ENCODE measurements around the gene NINJ1. TPM values are rescaled to one million over a fixed set of nuclear protein-coding genes. Genes with fewer than 3 reads are reported as not detected.

Gene NINJ1
- polyA plus RNA-seq, 1 of the 3 experiments (the other 2 are of a cell fraction), result 31.7 TPM

DNA sequence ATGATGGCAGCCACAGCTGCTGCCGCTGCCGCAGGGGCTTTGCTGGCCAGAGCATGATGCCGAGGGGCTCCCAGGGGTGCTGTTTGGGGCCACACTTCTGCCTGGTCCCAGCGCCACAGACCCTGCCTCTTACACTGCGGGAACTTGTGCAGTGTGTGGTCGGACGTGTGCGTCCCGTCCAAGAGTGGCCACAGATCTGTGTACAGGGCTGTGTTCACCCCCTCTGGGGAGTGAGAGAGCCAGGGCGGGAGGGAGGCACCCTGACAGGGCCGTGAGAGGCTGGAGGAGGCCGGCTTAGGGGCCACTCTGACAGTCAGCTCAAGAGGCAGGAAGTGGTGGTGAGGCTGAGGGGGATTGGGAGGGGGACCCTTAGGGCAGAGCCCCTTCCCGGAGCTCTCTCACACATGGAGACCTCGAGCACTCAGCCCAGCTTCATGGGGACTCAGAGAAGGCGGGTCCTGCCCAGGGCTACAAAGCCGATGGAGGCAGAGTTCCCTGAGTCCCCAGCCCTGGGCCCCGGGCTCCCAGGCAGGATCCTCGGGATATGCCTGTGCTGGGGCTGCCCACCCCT is 51.1 kb downstream of the NINJ1 start:
- TF ChIP-seq TEAD4 (IDR thresholded peaks at IDR 0.05; ENCODE audit: borderline replicate concordance, insufficient read depth), result no peak
- TF ChIP-seq YY1 (IDR thresholded peaks at IDR 0.05; ENCODE audit: low read depth), result no peak
- no peak for TF ChIP-seq RXRA (IDR thresholded peaks at IDR 0.05; ENCODE audit: borderline replicate concordance, low read depth)
- TF ChIP-seq EP300 (IDR thresholded peaks at IDR 0.05; ENCODE audit: borderline replicate concordance in 1 of 2, low read depth in 1 of 2, low read length in 1 of 2), result no peak
- TF ChIP-seq GABPA (IDR thresholded peaks at IDR 0.05; ENCODE audit: low read depth), result no peak
- no peak for TF ChIP-seq NRF1 (IDR thresholded peaks at IDR 0.05; ENCODE audit: low read depth, low read length)
- TF ChIP-seq EZH2phosphoT487 (IDR thresholded peaks at IDR 0.05; ENCODE audit: borderline replicate concordance, low read depth), result no peak
- TF ChIP-seq, protein P1, sequence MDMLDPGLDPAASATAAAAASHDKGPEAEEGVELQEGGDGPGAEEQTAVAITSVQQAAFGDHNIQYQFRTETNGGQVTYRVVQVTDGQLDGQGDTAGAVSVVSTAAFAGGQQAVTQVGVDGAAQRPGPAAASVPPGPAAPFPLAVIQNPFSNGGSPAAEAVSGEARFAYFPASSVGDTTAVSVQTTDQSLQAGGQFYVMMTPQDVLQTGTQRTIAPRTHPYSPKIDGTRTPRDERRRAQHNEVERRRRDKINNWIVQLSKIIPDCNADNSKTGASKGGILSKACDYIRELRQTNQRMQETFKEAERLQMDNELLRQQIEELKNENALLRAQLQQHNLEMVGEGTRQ (IDR thresholded peaks at IDR 0.05; ENCODE audit: borderline replicate concordance, low read depth, low read length), result no peak
- H3K9me2 ChIP-seq, result no peaks in the 10 kb centered on the region
- no peak overlapping the region for H3K4me3 ChIP-seq (ENCODE audit: low read depth in 2 of 2, low read length in 1 of 2)
- H3K9ac ChIP-seq, result no peak overlapping the region
- no peaks in the 10 kb centered on the region for H3F3A ChIP-seq (replicated peaks; ENCODE audit: insufficient read depth)
- 68% methylated on average over 4 of the region's 18 CpGs for WGBS (ENCODE audit: low lambda C conversion rate)
- no peaks in the 10 kb centered on the region for H4K20me1 ChIP-seq (ENCODE audit: insufficient read depth)
- ChIA-PET POLR2A (interaction anchor here (3.1 kb wide), 1 partner anchor 12 kb away, joined by 6 read pairs; no protein-coding TSS in a partner anchor), CTCF (no interaction called here)
- no peaks in the 10 kb centered on the region for H3K9me3 ChIP-seq
- H3K79me2 ChIP-seq (ENCODE audit: insufficient read depth), result no peaks in the 10 kb centered on the region
- H3K27me3 ChIP-seq (ENCODE audit: insufficient read depth), result no peaks in the 10 kb centered on the region
- H3K36me3 ChIP-seq (replicated peaks in 1 of 2; ENCODE audit: control insufficient read depth in 1 of 2, insufficient read depth in 2 of 2, low read length in 1 of 2), result no peaks in the 10 kb centered on the region
- H3K4me2 ChIP-seq, result no peak overlapping the region
- H2AFZ ChIP-seq (ENCODE audit: low read depth), result no peak overlapping the region
- DNase-seq, result peak; percentile 16
- H3K4me1 ChIP-seq (ENCODE audit: control insufficient read depth in 1 of 2, insufficient read depth in 2 of 2, low read depth in 1 of 2, low read length in 1 of 2), result peaks cover 0 to 7% of the 10 kb centered on the region in 2 experiments; a peak in 1 of 4 replicates
- H3K27ac ChIP-seq (ENCODE audit: low read depth in 2 of 2, low read length in 1 of 2), result no peak overlapping the region

DNA sequence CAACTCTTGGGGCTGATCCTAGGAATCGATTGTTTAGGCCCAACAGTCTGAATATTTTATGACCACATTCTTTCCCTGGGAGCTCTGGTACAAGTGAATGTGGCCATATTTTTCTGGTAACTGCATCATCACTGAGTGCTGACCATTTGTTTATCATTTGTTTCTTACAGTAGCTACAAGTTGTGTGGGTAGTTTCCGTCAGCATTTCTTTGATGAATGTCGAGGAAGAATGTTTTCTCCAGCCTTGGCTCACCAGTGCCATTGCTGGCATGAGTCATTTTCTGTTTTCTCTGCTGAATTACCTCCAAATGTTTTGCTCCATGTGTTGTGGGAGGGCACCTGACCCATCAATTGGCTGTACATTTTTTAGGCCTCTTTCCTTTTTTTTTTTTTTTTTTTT is 52.1 kb downstream of the NINJ1 start:
- WGBS (ENCODE audit: low lambda C conversion rate), result 60% methylated on average over 3 of the region's 3 CpGs
- H3K27ac ChIP-seq (ENCODE audit: low read depth in 2 of 2, low read length in 1 of 2), result no peak overlapping the region
- H3K79me2 ChIP-seq (ENCODE audit: insufficient read depth), result no peaks in the 10 kb centered on the region
- H4K20me1 ChIP-seq (ENCODE audit: insufficient read depth), result no peaks in the 10 kb centered on the region
- no peaks in the 10 kb centered on the region for H3F3A ChIP-seq (replicated peaks; ENCODE audit: insufficient read depth)
- H3K9me2 ChIP-seq, result no peaks in the 10 kb centered on the region
- no peaks in the 10 kb centered on the region for H3K27me3 ChIP-seq (ENCODE audit: insufficient read depth)
- no peak overlapping the region for H3K4me2 ChIP-seq
- H3K4me1 ChIP-seq (ENCODE audit: control insufficient read depth in 1 of 2, insufficient read depth in 2 of 2, low read depth in 1 of 2, low read length in 1 of 2), result peaks cover 0 to 7% of the 10 kb centered on the region in 2 experiments; a peak in 1 of 4 replicates
- ChIA-PET POLR2A (interaction anchor here (3.1 kb wide), 1 partner anchor 13 kb away, joined by 6 read pairs; no protein-coding TSS in a partner anchor), CTCF (interaction anchor here (0.9 to 1.4 kb wide), 2 partner anchors 9 to 78 kb away, joined by 3 to 4 read pairs; no protein-coding TSS in a partner anchor)
- no peak overlapping the region for H3K9ac ChIP-seq
- no peak for TF ChIP-seq RFX5 (IDR thresholded peaks at IDR 0.05; ENCODE audit: low read length)
- TF ChIP-seq, protein P2, sequence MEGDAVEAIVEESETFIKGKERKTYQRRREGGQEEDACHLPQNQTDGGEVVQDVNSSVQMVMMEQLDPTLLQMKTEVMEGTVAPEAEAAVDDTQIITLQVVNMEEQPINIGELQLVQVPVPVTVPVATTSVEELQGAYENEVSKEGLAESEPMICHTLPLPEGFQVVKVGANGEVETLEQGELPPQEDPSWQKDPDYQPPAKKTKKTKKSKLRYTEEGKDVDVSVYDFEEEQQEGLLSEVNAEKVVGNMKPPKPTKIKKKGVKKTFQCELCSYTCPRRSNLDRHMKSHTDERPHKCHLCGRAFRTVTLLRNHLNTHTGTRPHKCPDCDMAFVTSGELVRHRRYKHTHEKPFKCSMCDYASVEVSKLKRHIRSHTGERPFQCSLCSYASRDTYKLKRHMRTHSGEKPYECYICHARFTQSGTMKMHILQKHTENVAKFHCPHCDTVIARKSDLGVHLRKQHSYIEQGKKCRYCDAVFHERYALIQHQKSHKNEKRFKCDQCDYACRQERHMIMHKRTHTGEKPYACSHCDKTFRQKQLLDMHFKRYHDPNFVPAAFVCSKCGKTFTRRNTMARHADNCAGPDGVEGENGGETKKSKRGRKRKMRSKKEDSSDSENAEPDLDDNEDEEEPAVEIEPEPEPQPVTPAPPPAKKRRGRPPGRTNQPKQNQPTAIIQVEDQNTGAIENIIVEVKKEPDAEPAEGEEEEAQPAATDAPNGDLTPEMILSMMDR (IDR thresholded peaks at IDR 0.05), result no peak
- no peak for TF ChIP-seq SIN3A (IDR thresholded peaks at IDR 0.05; ENCODE audit: borderline replicate concordance, low read depth, low read length)
- TF ChIP-seq, protein P1 (IDR thresholded peaks at IDR 0.05; ENCODE audit: borderline replicate concordance, low read depth, low read length), result no peak
- TF ChIP-seq, protein P3, sequence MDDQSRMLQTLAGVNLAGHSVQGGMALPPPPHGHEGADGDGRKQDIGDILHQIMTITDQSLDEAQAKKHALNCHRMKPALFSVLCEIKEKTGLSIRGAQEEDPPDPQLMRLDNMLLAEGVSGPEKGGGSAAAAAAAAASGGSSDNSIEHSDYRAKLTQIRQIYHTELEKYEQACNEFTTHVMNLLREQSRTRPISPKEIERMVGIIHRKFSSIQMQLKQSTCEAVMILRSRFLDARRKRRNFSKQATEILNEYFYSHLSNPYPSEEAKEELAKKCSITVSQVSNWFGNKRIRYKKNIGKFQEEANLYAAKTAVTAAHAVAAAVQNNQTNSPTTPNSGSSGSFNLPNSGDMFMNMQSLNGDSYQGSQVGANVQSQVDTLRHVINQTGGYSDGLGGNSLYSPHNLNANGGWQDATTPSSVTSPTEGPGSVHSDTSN (IDR thresholded peaks at IDR 0.05), result no peak
- H2AFZ ChIP-seq (ENCODE audit: low read depth), result no peak overlapping the region
- DNase-seq, result no peak
- H3K4me3 ChIP-seq (ENCODE audit: low read depth in 2 of 2, low read length in 1 of 2), result no peak overlapping the region
- no peaks in the 10 kb centered on the region for H3K9me3 ChIP-seq
- no peaks in the 10 kb centered on the region for H3K36me3 ChIP-seq (replicated peaks in 1 of 2; ENCODE audit: control insufficient read depth in 1 of 2, insufficient read depth in 2 of 2, low read length in 1 of 2)

Measured in SK-N-SH (cell line).